GM18502 (cell line): ENCODE measurements around the gene TFDP2.
"Not testable (repeated sequence)": the region's sequence is repeated elsewhere in the genome, so short reads cannot be mapped to it uniquely, and the experiment has no call there.

Experiments used
- ATAC-seq: cut with Tn5 transposase; IDR thresholded peaks from one replicate; pipeline ENCODE4 v1.9.1; 2021; ENCODE audit warnings: mild to moderate bottlenecking; ENCODE audit not compliant: unreplicated experiment, poor library complexity

Gene TFDP2

GRCh38 chr3:141938011-141938500, 211.3 kb downstream of the TFDP2 start:
- no peak for ATAC-seq

DNA sequence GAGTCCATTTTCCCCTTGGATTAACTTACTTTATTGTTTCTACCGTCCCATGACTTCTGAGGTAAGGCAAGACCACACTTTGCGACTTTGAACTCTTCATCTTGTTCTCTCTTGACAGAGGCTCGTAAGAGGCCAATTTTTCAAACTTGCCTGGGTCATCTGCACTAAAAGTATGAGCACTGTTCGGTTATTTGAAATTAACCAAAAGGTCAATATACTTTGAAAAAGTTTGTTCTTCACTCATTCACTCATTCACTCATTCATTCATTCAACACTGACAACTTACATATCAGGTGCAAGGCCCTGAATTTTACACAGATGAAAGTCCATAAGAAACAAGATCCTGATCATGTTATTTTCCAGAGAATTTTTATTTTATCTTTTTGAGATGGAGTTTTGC, 215.0 kb downstream of the TFDP2 start:
- no peak for ATAC-seq

GRCh38 chr3:141933421-141934300, 215.7 kb downstream of the TFDP2 start:
- no peak for ATAC-seq

GRCh38 chr3:141930801-141931200, 218.5 kb downstream of the TFDP2 start:
- ATAC-seq, result no peak

DNA sequence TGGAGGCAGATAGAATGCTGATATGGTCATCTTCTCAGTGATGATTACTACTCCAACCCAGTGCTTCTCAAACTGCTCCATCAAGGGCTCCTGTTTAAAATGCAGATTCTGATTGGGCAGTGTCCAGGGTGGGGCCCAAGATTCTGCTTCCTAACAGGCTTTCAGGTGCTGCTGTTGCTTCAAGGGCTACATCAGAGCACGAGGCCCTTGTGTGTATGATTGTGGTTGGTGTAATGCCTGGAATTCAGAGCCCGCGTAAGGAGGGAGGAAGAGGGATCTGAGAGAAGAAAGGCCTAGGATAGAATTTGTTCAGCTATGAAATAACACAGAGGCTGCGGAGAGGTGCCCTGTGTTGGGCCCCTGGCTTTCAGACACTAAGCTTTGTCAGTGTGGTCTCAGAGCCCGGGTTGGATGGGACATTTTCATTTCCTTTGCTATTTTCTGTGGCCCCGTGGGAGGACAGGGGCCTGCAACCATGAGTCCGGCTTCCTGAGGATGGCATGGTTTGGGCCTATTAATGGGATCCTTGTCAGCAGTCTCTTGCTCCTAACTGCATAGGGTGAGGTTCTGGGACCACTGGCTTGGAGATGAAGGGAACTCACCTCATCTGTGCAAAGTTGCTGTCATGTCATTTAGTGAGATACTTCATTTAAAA, 219.9 kb downstream of the TFDP2 start:
- ATAC-seq, result no peak

DNA sequence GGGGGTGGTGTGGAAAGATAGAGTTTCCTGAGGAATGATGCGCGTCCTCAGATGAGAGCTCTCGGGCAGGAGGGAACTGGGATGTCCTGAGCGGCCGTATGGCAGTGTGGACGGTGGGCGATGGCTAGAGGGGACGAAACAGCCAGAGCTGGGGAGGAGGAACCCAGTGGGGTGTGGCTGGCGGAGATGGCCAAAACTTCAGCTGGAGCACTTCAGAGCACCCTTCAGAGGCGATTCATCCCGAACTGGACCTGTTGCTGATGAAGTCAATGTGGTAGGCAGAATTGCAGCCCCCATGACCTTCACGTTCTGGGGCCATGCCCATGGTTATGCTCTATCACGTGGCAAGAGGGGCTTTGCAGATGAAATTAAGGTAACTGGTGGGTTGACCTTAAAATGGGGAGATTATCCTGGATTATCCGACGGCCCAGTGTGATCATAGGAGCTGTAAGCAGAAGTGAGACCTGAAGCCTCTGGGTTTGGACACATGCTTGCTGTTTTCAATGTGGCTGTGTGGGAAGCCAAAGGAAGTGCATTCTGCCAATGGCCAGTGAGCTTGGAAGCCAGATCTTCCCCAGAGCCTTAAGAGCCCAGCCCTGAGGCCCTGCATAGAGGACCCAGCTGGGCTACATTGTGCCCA, 220.6 kb downstream of the TFDP2 start:
- no peak for ATAC-seq

DNA sequence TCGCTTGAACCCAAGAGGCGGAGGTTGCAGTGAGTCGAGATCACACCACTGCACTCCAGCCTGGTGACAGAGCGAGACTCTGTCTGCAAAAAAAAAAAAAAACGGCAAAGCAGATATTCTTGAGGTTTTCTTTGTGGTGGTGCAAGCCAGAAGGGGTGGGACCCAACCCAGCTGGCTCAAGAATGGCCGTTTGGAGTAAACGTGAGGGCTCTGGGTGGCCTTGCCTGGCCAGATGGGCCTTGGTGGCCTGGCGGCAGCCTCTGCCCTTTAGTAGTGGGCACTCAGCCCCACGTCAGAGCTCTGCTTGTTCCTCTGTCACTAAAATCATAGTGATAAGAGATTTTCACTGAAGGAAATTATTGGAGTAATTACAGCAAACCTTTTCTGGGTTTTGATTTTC, 222.4 kb downstream of the TFDP2 start:
- ATAC-seq, result no peak

DNA sequence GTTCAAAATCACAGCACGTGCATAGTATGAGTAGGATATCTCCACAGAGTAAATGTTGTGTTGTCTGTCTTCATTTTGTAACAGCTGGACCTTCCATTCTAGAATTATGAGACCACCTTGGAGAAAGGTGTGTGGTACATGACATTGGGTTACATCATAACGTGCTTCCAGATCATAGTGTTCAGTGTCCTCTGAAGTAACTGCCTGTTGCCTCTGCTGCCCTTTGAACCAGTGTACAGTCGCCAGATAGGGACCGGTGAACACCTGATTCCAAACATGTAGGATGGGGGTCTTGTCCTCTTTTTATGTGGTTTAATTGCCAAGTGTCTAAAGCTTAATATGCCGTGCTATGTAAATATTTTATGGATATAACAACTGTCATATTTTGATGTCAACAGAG, 223.7 kb downstream of the TFDP2 start:
- not testable (repeated sequence) for ATAC-seq

GRCh38 chr3:141921316-141921715, 228.0 kb downstream of the TFDP2 start:
- ATAC-seq, result no peak

DNA sequence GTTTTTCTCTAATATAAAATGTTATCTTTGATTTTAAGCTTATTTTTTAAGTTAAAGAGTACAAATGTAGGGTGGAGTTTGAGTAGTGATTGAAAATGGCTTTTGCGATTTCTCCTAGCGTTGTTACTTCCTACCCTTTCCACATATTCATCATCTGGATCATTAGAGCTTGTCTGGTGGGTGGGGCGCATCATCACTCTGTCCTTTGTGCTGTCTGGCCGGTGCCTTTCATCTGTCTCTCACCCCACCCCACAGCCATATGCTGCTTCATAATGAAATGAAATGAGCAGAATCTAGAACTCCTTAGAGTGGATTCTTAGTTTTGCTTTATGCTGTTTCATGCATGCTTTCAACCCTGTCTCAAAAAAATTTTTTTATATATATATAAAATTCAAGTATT, 228.6 kb downstream of the TFDP2 start:
- no peak for ATAC-seq

DNA sequence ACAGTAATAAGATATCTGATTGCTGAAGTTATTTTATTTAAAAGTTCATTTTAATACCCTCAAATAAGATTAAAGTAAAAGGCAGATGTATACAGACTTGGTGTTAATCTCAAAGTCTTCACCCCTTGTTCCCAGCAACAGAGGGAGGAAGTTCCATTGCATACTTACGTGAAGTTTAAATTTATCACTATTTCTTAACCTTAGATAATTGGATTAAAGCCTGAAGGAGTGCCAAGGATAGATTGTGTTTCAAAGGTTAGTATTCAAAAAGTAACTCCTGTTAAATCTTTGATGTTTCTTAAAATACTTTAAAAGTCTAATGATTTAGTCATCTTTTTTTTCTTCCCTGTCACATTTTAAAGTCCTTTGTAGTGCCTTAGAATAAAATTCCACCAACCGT, 233.6 kb downstream of the TFDP2 start:
- no peak for ATAC-seq

GRCh38 chr3:141915016-141915415, 234.3 kb downstream of the TFDP2 start:
- ATAC-seq, result no peak

GRCh38 chr3:141914311-141914710, 235.0 kb downstream of the TFDP2 start:
- no peak for ATAC-seq

GRCh38 chr3:141913150-141913811, 236.1 kb downstream of the TFDP2 start:
- ATAC-seq, result no peak

GRCh38 chr3:141909986-141910385, 239.4 kb downstream of the TFDP2 start:
- not testable (repeated sequence) for ATAC-seq

GRCh38 chr3:141909408-141909807, 239.9 kb downstream of the TFDP2 start:
- no peak for ATAC-seq

DNA sequence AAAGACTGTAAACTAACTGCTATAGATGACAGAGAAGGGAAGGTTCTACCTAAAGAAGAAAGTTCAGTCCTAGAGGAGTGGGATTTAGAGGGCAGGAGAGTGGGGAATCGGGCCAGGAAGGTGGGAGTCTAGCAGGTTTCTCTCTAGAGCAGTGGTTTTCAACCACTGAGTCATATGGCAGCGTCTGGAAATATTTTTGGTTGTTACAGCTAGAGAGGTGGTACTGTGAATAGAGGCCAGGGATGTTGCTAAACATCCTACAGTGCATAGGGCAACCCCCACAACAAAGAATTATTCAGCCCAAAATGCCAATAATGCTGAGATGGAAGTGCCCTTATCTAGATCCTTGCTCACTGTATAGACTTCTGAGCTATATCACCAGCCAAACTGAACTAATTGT, 244.2 kb downstream of the TFDP2 start:
- ATAC-seq, result no peak

- no peak for ATAC-seq
These were observed 245.1 kb downstream of the TFDP2 start for GRCh38 chr3:141904203-141904602.

DNA sequence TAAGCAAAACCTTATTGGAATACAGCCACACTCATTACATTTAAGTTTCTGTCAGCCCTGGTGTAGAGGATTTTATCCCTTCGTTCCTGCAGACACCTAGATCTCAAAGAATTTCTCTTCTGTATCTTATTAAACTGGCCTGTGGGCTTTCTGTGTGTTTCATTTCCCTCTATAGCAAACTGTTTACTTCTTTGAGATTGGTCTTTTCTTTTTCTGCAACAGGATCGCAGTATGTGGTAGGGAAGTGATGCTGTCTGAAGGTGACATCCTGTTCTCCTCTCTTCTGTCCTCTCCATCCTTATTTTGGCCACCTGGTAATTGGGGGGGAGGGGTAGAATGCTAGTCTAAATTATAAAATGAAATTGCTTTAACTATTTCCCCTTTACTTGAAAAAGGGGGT, 247.4 kb downstream of the TFDP2 start:
- ATAC-seq, result no peak

DNA sequence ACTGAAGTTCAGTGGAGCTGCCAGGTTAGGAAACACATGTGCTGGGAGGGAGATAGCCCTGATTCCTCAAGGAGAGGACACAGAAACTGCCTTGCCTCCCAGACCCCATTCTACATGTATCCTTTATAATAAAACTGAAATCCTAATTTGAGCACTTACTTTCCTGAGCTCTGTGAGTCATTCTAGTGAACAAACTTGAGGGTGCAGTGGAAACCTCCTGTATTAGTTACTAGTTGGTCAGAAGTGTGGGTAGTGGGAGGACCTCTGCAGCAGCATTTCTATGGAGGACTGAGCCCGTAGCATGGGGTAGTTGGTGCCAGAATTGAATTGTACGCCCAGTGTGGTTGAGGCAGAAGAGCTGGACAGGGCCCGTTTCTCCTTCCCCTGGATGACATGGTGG, 249.0 kb downstream of the TFDP2 start:
- ATAC-seq, result no peak

DNA sequence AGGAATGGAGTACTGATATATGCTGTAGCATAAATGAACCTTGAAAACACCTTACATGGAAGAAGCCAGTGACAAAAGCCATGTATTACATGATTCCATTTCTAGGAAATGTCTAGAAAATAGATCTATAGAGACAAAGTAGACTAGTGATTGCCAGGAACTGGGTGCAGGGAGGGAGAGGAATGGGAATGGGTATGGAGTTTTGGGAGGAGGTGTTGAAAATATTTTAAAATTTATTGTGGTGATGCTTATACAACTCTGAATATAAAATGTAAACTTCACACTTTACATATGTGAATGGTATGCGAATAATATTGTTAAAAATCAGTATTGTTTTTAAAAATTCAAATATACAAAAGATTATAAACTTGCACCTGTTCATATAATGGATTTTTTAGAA, 250.4 kb downstream of the TFDP2 start:
- ATAC-seq, result no peak
